Prostate gland (tissue), 2 donors: ENCODE measurements around the gene RET.

ENCODE experiments used
- CTCF ChIP-seq, 4 experiments: fragments of 200-600 bp in 2 of 4; fragments of 450-650 bp in 2 of 4; sonication (generic) in 2 of 4; IDR thresholded peaks; 1 replicate in 3 of 4; 2 replicates in 1 of 4; pipeline ENCODE4 v1.5.1; 2016 to 2019; ENCODE audit warnings: antibody characterized with exemption in 4 of 4, mild to moderate bottlenecking in 2 of 4, moderate library complexity in 2 of 4
- POLR2A ChIP-seq: fragments of 450-650 bp; IDR thresholded peaks from one replicate; pipeline ENCODE4 v1.6.1; 2016; ENCODE audit warnings: antibody characterized with exemption, mild to moderate bottlenecking
- POLR2AphosphoS5 ChIP-seq: sonication (generic); formaldehyde crosslinking; IDR thresholded peaks from one replicate; pipeline ENCODE4 v1.6.1; 2017; ENCODE audit warnings: antibody characterized with exemption

GRCh38 chr10:43044961-43045621, 31.8 kb upstream of the RET start:
- TF ChIP-seq CTCF (IDR thresholded peaks at IDR 0.05) (no peak), POLR2A (no peak), POLR2AphosphoS5 (no peak)
